CD4-positive, alpha-beta T cell treated with Interleukin-1 beta for 1 hour (primary cell): Measurements from ENCODE around the gene LEPR.
"Not testable (repeated sequence)": the region's sequence is repeated elsewhere in the genome, so short reads cannot be mapped to it uniquely, and the experiment has no call there.

Experiments used
- DNase-seq, 2 donors: peaks; one replicate each; pipeline ENCODE4 v3.0.0-alpha.2; 2020 to 2022

LEPR gene

GRCh38 chr1:65420590-65421350 is at the start of gene LEPR, which contains the start of gene LEPROT:
TSS of gene LEPR (plus strand) at chr1:65420668. CDS start at chr1:65565566, 144,898 bp downstream.
TSS of gene LEPROT (plus strand) at chr1:65420668. CDS start at chr1:65420725, 57 bp downstream.
- no peak for DNase-seq

- no peak for DNase-seq
Measured at GRCh38 chr1:65371544-65371943, 48.9 kb upstream of the LEPR start.

- no peak for DNase-seq
Measured at GRCh38 chr1:65372557-65372956, 47.9 kb upstream of the LEPR start.

GRCh38 chr1:65377496-65378246 is 42.8 kb upstream of the LEPR start:
- DNase-seq: no peak

- DNase-seq: no peak
Measured at GRCh38 chr1:65378247-65378946, 42.1 kb upstream of the LEPR start.

- not testable (repeated sequence) for DNase-seq
Measured at GRCh38 chr1:65384426-65384825, 36.0 kb upstream of the LEPR start.

- DNase-seq: no peak
Measured at GRCh38 chr1:65386439-65386838, 34.0 kb upstream of the LEPR start.

GRCh38 chr1:65387821-65388220 is 32.6 kb upstream of the LEPR start:
- DNase-seq: no peak

- DNase-seq: no peak
Measured at GRCh38 chr1:65388908-65389695, 31.4 kb upstream of the LEPR start.

GRCh38 chr1:65392497-65392896 is 28.0 kb upstream of the LEPR start:
- DNase-seq: no peak

GRCh38 chr1:65393347-65393746 is 27.1 kb upstream of the LEPR start:
- DNase-seq: no peak

- no peak for DNase-seq
Measured at GRCh38 chr1:65393928-65394327, 26.5 kb upstream of the LEPR start.

GRCh38 chr1:65395887-65396612 is 24.4 kb upstream of the LEPR start:
- DNase-seq: no peak

GRCh38 chr1:65398083-65398482 is 22.4 kb upstream of the LEPR start:
- no peak for DNase-seq

- no peak for DNase-seq
Measured at GRCh38 chr1:65399003-65399402, 21.5 kb upstream of the LEPR start.

GRCh38 chr1:65401612-65402011 is 18.9 kb upstream of the LEPR start:
- no peak for DNase-seq

GRCh38 chr1:65404941-65405340 is 15.5 kb upstream of the LEPR start:
- no peak for DNase-seq

GRCh38 chr1:65407877-65408276 is 12.6 kb upstream of the LEPR start:
- DNase-seq: no peak

- DNase-seq: no peak
Measured at GRCh38 chr1:65409314-65409713, 11.2 kb upstream of the LEPR start.

- no peak for DNase-seq
Measured at GRCh38 chr1:65409816-65410326, 10.6 kb upstream of the LEPR start.

- no peak for DNase-seq
Measured at GRCh38 chr1:65412256-65412983, 8.0 kb upstream of the LEPR start.
